Kasumi-1 (cell line): ENCODE results near the gene CYP27A1.

Source experiments
- DNase-seq, 2 experiments: peaks; one replicate each; lab custom pipeline; 2025; lab: John Stamatoyannopoulos, UW

CYP27A1 gene

DNA sequence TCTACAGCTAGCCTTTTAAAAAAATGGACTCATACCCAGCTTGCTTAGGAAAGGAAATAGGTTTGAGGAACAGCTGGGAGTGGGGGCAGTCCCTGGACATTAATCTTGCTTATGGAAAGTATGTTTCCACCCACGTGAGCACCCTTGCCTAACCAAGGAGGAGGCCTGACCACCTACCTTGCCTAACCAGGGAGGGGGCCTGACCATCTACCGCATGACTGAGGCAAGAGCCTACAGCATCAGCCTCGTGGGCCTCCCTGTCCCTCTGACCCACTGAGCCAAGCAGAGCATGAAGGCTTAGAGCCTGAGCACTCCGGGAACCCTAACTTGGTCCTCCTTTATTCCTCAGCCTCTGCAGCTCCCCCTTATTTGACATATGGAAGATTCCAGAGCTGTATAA, 29.4 kb downstream of the CYP27A1 start:
- no peak for DNase-seq

DNA sequence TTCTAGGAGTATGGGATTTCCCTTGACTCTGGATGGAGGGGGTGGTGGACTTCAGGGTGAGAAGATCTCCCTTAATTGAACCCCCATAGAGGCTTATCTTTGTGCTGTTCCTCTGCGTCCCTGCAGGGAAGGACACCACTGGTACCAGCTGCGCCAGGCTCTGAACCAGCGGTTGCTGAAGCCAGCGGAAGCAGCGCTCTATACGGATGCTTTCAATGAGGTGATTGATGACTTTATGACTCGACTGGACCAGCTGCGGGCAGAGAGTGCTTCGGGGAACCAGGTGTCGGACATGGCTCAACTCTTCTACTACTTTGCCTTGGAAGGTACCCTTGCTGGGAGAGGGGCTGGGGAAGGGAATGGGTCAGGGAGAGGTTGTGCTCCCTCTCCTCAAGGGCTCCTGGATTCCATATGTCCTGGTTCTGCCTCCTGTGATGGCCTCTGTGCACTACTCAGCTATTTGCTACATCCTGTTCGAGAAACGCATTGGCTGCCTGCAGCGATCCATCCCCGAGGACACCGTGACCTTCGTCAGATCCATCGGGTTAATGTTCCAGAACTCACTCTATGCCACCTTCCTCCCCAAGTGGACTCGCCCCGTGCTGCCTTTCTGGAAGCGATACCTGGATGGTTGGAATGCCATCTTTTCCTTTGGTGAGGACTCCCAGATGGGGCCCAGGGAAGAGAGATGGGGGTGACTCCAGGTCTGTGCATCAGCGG, 30.3 kb downstream of the CYP27A1 start:
- DNase-seq, result no peak

DNA sequence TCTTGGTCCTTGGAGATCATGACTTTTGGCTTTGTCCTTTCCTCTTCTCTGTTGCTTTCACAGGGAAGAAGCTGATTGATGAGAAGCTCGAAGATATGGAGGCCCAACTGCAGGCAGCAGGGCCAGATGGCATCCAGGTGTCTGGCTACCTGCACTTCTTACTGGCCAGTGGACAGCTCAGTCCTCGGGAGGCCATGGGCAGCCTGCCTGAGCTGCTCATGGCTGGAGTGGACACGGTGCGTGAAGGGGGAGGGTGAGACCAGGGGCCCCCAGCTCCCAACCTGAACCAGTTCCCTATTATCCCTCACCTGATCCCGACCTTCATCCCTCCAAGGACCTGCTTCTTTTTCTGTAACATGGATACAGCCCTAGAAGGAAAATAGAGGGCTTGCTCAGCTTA, 30.9 kb downstream of the CYP27A1 start:
- DNase-seq, result no peak

DNA sequence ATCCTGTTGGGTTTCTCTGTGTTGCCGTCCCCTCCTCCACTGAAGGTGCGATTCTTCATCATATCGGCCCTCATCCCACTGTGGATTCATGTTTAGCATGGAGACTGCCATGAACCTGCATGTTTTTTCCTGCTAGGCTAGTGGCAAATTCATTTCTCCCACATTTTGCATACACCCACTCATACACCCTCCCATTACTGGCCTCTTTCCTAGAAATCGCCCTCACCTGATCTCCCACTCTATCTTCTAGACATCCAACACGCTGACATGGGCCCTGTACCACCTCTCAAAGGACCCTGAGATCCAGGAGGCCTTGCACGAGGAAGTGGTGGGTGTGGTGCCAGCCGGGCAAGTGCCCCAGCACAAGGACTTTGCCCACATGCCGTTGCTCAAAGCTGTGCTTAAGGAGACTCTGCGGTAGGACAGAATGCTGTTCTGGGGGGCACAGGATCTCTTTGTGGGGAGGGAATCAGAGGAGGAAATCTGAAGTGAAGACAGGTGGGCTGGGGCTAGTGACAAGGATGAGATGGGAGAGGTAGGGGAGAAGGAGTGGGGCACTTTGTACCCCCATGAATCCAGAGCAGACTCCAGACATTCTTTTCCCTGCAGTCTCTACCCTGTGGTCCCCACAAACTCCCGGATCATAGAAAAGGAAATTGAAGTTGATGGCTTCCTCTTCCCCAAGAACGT, 32.0 kb downstream of the CYP27A1 start:
- DNase-seq, result no peak

DNA sequence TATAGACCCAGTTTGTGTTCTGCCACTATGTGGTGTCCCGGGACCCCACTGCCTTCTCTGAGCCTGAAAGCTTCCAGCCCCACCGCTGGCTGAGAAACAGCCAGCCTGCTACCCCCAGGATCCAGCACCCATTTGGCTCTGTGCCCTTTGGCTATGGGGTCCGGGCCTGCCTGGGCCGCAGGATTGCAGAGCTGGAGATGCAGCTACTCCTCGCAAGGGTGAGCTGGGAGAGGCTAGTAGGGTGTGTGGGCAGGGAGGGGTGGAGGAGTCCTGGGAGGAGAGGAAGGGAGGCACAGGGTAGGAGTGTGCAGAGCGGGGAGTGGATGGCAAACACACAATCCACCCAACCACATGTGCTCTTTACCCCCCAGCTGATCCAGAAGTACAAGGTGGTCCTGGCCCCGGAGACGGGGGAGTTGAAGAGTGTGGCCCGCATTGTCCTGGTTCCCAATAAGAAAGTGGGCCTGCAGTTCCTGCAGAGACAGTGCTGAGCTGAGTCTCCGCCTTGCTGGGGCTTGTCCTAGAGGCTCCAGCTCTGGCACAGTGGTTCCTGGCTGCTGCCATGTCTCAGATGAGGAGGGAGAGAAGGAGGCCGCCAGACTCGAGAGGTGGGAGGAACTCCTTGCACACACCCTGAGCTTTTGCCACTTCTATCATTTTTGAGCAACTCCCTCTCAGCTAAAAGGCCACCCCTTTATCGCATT, 32.7 kb downstream of the CYP27A1 start:
- DNase-seq, result no peak

DNA sequence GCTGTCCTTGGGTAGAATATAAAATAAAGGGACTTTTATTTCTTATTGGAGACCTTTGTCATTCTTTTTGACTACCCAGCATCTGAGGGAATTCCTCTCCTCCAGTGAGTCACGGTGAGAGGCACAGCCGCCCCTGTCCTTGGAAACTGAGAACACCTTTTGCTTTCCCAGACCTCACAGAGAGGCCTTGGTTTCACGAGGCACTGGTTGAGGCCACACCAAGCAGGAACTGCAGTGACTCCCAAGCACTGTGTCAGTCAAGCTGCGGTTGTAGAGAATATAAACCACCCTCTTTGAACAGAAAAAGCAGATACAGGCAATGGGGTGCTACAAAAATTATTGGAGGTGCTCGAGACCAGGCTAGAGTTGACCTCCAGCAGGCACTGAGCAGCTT, 33.3 kb downstream of the CYP27A1 start:
- DNase-seq, result no peak

DNA sequence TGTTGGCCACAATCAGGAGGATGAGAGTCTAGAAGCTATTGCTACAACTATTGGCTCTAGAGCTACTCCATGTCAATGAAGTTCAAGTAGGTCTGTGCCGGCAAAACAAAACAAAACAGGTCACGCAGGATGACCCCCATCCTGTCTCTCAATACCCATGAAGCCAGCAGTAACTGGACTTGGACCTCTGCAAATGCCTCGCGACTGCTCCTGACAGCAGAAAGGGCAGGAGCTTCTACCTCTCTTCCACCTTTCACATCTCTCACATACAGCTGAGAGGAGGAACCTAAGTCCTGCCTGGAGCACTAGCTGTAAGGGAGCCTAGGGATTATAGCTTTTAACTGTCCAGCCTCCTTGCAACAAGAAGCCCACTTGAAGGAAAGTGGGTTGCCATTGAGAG, 33.7 kb downstream of the CYP27A1 start:
- no peak for DNase-seq

DNA sequence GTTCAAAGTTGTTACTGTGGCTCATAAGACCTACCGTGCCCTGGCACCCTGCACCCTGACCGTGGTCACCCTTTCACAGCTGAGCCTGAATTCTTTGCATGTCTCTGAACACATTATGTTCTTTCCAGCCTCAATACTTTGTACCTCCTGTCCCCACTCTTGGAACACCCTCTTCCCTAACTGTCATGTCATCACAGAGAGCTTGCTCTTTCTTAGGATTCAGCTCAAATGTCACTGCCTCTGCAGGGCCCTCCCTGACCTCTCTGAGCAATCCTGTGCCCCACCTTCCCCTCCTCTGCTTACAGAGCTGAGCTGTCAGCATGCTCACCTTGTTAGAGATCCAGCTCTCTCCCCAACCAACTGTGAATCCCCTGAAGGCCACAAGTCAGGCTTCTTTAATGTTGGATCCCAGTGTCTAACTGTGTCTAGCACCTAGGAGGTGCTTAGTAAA, 34.6 kb downstream of the CYP27A1 start:
- DNase-seq, result no peak

DNA sequence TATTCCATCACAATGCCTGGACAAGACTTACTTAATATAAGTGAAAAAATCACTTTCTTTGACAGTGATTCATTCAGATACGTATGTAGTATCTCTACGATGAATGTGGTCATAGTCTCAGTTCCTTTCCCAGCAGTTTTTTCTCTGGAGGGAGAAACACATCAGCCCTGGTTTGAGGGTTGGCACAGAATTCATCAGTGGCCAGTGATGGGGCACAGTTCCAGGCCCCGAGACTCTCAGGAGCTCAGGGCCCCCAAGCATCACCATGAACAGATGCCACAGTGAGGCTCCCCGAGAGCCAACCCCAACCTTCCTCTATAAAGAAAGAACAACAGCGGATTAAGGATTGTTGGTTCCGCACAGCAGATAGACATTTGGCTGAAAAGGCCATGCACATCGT, 37.1 kb downstream of the CYP27A1 start:
- DNase-seq, result no peak

DNA sequence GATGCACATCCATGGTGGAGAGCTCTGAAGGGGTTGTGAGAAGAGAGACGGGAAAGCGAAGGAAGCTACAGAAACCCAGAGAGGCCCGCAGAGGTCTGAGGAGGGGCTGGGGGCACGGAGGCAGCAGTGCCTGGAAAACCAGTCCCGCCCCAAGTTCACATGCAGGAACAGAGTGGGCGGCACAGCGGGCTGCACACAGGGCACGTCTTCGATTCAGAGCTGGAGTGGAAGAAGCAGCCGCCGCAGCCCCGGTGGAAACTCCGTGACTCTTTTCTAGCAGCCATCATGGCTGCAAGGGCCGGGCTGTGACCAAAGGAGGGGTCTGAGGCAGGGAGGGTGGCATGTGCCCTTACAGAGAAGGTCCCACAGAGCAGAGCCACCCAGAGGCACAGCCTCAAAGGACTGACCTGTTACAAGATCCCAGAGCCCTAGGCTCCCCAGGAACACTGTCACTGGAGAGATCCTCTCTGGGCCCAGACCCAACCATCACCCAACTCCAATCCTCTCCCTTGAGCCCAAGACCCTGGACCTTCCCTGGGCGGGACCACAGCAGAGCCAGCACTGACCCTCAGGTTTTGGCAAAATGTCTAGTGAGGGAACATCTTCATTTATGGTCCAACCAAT, 38.9 kb downstream of the CYP27A1 start:
- DNase-seq, result no peak

DNA sequence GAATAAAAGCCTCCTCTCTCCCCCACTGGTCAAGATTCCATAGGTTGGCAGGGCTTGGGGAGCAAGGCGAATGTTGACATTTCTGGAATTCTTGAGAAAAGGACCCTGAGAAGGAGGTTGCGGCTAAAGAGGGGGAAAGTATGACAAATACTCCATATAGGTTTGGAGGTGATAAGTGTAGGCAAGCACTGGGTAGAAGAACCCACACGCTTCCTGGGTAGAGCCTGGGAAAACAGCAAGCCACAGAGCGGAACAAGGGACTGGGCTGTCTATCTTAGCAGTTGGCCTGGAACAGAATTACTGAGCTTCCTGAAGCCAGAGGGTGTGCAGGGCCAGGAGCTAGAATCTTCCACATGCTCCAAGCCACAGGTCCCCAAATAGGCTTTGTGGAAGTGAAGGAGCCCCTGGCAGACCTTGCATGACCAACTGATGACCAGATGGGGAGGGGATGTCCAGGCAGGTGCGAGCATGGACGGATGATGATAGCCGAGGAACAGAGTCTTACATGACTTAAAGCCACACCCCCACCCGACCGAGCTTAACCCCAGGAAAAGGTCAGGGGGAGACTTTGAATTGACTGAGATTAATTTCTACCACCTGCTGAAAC, 39.8 kb downstream of the CYP27A1 start:
- DNase-seq, result no peak

DNA sequence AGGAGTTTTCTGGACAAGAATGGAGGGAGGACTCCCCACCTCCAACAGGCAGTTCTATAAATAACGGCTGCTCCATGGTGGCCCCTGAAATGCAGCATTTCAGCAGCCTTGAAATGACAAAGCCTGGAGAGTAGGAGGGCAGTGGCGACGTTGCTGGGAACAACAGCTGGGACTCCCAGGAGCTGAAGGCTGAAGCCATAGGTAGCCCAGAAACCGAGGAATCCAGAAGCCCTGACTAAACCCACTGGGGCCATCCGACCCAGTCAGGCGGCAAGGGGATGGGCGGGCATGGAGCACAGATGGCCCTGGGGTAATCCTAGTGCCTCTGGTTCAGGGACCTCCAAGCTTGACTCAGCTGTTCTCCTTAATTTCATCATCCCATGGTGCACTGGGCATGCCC, 40.7 kb downstream of the CYP27A1 start:
- no peak for DNase-seq

DNA sequence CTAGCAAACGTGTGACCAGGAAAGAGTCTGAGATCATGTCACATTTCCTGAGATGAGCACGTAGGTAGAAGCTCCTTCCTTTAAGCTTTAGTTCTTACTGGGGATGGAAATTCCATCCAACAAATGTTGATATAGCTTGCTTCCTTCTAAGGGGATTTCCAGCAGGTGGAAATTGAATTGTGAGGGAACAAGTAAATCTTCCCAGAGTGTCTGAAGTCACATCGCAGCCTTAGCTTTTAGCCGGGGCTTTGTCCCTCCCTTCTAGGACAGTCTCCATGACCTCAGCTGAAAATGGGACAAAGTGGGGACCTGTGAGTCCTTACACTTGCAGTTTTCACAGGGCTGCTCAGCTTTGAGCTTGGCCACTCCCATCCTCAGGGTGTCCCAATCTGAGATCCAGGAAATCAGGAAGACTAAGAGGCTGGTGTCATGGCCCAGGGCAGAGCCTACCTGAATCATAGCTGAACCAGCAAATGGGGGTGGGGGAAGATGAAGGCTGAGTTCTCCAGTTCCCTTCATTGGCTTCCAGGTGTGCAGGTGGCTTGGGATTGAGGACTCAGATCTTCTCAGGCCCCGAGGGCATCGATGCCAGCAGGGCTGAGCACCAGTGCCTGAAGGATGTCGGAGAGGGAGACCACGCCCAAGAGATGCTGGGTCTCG, 41.4 kb downstream of the CYP27A1 start:
- DNase-seq, result no peak

DNA sequence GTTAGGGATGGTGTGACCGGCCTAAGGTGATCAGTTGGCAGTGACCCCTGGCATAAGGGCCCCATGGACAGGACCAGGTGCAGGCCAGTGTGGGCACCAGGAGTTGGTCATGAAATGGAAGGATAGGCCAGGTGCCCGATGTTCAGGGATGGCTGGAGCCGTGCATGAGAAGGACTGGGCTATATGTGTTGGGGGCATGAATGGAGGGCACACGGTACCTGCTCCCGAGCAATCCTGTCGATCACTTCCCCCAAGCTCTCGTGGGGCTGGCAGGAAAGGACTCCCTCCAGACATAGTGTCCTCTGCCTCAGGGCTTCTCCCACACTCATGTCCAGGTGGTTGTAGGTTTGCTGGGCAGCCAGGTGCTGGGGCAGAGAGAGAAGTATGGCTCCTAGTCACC, 42.1 kb downstream of the CYP27A1 start:
- DNase-seq, result no peak

DNA sequence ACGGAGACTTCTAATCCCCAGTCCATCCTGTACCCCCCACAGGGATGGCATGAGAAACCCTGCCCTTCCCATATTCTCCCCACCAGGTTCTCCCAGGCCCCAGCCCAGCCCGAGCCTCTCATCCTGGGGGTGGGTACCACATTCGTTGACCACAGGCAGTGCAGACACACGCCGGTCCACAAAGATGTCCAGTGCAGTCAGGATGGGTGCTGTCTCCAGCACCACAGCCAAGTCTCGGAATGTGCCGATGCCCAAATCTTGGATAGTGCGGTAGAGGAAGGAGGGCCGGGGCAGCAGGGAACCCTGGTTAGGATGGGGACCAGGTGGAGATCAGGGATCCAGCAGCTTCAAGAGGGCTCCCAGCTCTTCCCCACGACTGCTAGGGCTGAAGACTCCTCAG, 44.8 kb downstream of the CYP27A1 start:
- DNase-seq, result no peak

DNA sequence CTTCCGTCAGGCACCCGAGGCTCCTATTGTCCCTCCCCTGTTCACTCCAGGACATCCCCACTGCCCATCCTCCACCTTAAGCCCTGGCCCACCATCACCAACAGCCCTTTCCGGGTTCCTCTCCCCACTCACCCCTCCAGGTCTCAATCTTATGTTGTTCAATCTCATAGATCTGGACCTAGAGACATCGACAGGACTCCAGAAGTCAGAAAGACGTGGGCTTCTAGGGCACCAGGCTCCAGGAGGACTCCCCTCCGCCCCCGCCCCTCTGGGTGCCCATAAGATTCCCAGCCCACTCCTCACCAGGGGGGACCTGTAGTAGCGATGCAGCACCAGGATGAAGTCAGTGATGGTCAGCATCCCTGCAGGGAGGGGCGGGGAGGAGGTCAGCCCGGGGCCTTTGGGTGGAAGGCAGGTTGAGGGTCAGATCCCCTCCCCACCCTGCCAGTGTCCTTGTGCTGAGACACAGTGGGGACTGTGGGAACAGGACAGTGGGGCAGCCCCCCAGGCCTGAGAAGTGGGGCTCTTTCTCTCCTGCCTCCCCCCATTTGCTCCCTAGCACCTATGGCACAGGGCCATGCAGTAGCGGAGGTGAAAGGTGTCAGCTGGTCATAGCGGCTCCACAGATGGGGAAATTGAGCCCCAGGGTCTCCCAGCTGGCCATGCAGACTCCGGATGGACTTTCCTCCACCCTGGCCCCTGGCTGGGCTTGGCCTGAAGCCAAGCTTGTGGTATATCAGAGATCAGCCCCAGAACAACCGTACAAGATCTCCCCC, 45.9 kb downstream of the CYP27A1 start:
- no peak for DNase-seq

DNA sequence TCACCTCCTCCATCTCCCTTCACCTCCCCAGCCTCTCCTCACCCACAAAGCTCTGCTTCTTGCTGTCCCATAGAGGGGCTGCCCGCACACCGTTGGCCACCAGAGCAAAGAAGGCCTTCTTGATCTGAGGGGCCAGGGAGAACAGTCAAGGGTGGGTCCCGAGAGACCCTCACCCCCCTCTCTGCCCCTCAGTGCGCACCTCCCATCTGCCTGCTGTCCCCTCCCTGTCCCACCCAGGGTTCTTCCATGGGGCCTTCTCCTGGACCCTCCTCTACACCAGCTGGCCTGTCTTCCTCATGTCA, 46.5 kb downstream of the CYP27A1 start:
- no peak for DNase-seq

DNA sequence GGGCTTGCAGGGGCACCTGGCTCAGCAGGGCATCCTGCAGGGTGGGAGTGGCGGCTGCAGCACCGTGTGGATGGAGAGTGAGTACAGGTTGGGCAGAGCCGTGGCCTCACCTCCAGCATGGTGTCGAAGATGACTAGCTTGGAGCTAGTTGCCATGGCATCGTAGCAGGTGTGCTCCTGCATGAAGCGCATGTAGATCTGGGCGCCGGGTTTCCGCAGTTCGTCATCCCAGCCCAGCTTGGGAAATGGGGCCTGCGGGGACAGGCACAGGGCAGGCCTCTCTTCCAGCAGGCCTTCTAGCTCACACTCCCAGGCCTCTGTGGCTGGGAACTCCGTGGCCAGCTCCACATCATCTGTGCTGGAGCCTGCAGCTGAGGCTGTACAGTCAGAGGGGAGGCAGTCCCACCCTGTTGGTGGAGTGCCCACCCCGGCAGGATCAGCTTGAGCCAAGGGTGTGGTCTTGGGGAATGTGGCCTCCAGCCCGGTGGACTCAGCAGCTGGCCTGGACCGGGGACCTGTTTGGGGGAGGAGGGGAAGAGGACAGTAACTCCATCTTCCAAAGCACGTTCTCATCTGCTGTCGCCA, 48.0 kb downstream of the CYP27A1 start:
- no peak for DNase-seq

DNA sequence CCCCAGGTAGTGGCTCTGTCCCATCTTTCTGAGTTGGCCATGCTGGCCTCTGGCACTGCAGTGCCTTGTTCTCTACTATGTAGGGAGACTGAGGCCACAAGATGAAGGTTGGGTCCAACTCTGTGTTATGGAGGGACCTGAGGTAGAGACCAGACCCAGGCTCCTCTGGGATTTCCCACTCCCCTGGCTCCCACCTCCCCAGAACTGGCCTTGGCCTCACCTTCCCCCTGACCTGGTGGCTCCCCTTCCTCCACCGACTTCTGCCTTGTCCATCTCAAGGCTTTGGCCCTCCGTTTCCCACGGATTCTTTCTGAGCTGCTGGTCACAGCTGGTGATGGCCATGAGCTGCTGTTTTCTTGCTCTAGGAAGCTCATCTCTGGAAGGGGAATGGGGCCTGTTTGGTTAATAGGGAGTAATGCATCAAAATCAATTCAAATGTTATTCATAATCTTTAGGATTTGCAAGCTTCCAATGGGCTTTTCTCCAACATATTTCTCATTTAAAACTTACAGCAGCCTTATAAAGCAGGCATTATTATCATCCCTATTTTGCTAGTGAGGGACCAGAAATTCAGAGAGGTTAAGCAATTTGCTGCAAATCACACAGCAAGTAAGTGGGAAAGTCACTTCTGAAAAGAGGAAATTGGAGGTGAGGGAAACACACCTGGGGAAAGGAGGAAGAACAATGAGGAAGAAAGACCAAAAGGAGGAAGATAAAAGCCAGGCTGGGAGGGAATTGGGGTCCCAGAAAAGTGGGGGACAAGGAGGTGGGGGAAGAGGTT, 48.8 kb downstream of the CYP27A1 start:
- DNase-seq, result no peak

DNA sequence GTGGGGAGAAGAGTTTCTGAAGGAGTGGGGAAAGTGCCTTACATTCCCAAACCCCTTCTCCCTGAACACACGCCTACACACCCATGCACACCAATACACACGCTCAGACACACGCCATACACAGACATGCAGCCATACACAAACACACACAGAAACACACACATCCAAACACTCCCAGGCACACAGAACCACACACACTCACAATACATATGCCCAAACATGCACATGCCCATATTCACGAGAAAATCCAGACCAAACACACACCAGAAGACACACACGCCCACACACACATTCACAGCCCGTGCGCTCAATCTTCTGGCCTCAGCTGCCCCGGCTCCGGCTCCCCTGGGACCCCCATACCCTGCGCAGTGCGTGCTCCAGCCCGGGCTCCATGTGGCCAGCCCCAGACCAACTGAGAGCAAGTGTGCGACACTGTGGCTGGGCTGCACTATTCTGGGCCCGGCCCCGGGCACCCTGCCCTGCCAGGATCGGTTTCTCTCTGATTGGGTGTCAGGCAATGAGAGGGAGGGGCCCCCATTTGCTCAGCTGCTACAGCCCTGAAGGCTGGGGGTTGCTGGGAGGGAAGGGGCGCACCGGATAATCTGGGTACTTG, 49.5 kb downstream of the CYP27A1 start, which contains the start of gene PRKAG3:
PRKAG3 (minus strand) TSS at position 426 of the 613 bp plus-strand sequence.
- DNase-seq, result no peak
